ENCODE data around the gene PXYLP1. TPM values are rescaled to one million over a fixed set of nuclear protein-coding genes. Genes with fewer than 3 reads are reported as not detected.

PXYLP1 gene
- total RNA-seq, 1 donor from 2014 or later, result 32.6 TPM

- intact Hi-C loops (cut with micrococcal nuclease), result no loop called here
These were observed 16.4 kb downstream of the PXYLP1 start for GRCh38 chr3:141248064-141248463.

DNA sequence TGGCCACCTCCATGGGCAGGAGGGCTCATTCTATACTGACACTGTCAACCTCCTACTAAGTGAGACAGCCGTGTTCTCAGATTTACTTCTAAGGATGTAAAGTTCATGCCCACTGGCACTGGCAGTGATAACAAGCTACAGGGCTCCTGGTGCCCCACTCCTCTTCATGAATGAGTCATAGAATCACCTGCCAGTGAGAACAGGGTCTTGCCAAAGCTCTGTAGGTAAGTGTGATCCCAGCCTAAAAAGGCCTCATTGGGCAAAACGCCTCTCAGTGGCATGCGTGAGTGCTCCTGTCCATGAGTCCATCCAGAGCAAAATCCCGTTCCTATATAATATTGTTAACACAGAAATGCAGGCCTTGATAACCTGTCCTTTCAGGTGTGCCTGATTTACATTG lies 17.4 kb downstream of the PXYLP1 start:
- intact Hi-C loops (cut with micrococcal nuclease), result no loop called here

GRCh38 chr3:141250342-141250741 lies 18.7 kb downstream of the PXYLP1 start:
- intact Hi-C loops (cut with micrococcal nuclease), result no loop called here

GRCh38 chr3:141250828-141251227 lies 19.2 kb downstream of the PXYLP1 start:
- intact Hi-C loops (cut with micrococcal nuclease), result no loop called here

DNA sequence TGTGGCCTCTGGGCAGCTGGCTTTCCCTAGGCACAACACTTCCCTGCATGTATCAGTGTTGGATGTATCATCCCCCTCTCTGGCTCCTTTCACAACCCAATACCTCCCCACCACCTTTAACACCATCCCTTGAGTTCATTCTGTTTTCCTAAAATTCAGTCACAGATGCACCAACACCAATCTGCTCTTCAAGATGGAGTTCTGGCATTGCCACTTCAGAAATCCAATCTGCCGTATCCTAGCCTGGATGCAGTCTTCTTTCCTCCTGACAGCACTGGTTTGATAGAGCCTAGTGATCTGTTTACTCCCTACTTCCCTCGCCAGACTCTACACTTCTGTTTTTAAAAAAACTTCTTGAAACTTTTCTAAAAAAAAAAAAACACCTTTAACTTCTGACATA lies 21.7 kb downstream of the PXYLP1 start:
- intact Hi-C loops (cut with micrococcal nuclease), result no loop called here

GRCh38 chr3:141253811-141254210 lies 22.2 kb downstream of the PXYLP1 start:
- intact Hi-C loops (cut with micrococcal nuclease), result no loop called here

GRCh38 chr3:141255137-141255845 lies 23.7 kb downstream of the PXYLP1 start:
- intact Hi-C loops (cut with micrococcal nuclease), result no loop called here

GRCh38 chr3:141255846-141256261 lies 24.2 kb downstream of the PXYLP1 start:
- intact Hi-C loops (cut with micrococcal nuclease), result loop anchor here (1.0 kb wide), 1 partner anchor 25 kb away; the partner anchor contains the start of gene PXYLP1

- intact Hi-C loops (cut with micrococcal nuclease), result loop anchor here (1.0 kb wide), 1 partner anchor 26 kb away; the partner anchor contains the start of gene PXYLP1
These were observed 25.2 kb downstream of the PXYLP1 start for GRCh38 chr3:141256820-141257219.

GRCh38 chr3:141257961-141258360 lies 26.3 kb downstream of the PXYLP1 start:
- intact Hi-C loops (cut with micrococcal nuclease), result no loop called here

GRCh38 chr3:141258973-141259372 lies 27.3 kb downstream of the PXYLP1 start:
- intact Hi-C loops (cut with micrococcal nuclease), result no loop called here

GRCh38 chr3:141259821-141260629 lies 28.4 kb downstream of the PXYLP1 start:
- intact Hi-C loops (cut with micrococcal nuclease), result loop anchor here (10.0 kb wide), 1 partner anchor 315 kb away; the partner anchor contains the start of gene SLC25A36

DNA sequence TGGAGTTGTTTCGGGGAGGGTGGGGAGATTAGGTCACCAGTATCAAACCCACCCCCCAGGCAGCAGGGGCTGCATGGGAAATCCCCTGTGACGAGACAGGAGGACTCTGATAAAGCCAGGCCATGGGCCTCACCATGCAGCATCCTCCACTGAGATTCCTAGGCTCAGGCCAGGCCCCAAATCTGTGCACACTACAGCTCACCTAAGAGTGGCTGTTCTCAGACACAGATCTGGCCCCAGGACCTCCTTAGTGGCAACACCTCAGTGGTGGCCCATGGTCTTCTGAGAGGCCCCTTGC lies 29.0 kb downstream of the PXYLP1 start:
- intact Hi-C loops (cut with micrococcal nuclease), result loop anchor here (10.0 kb wide), 1 partner anchor 316 kb away; the partner anchor contains the start of gene SLC25A36

GRCh38 chr3:141261472-141262307 lies 30.1 kb downstream of the PXYLP1 start:
- intact Hi-C loops (cut with micrococcal nuclease), result loop anchor here (10.0 kb wide), 1 partner anchor 317 kb away; the partner anchor contains the start of gene SLC25A36

- intact Hi-C loops (cut with micrococcal nuclease), result loop anchor here (10.0 kb wide), 1 partner anchor 318 kb away; the partner anchor contains the start of gene SLC25A36
These were observed 30.7 kb downstream of the PXYLP1 start for GRCh38 chr3:141262308-141262705.

DNA sequence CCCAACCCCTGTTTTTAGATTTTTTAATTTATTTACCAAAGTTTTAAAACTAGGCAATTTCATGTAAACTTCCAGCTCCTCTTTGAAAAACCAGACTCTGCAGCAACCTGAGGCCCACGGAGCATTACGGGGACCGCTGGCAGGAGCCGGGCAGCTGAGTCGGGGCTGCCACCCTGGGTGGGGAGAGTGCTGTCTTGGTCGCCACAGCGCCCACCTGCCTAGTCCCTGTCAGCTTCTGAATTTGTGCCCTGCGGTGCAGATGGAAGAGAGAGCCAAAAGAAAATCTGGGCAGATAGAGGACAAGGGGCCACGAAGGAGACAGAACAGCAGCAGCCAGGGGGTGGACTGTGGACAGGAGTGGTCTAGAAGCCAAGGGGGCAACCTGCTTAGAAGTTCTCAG lies 34.6 kb downstream of the PXYLP1 start:
- intact Hi-C loops (cut with micrococcal nuclease), result loop anchor here (10.0 kb wide), 1 partner anchor 321 kb away; the partner anchor contains the start of gene SLC25A36

GRCh38 chr3:141266797-141267555 lies 35.4 kb downstream of the PXYLP1 start:
- intact Hi-C loops (cut with micrococcal nuclease), result loop anchor here (1.0 to 10.0 kb wide), 2 partner anchors 8 to 322 kb away; partner anchors contain the start of gene SLC25A36

DNA sequence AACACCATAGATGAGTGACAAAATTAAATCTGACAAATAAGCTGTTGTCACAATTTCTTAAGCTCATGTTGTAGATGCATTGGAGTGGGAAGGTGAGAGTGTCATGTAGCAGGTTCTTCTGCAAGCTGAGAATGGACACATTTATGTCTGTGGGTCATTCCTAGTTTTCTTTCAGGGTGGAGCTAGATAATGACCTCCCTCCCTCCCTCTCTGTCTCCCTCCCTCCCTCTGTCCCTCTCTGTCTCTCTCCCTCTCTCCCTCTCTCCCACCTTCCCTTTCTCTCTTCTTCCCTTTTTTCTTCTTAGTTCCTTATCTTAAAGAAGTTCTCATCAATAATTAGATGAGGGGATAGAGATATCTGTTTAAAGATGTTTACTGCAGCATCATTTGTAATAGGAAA lies 36.0 kb downstream of the PXYLP1 start:
- intact Hi-C loops (cut with micrococcal nuclease), result loop anchor here (1.0 to 10.0 kb wide), 2 partner anchors 8 to 323 kb away; partner anchors contain the start of gene SLC25A36

- intact Hi-C loops (cut with micrococcal nuclease), result loop anchor here (10.0 kb wide), 1 partner anchor 324 kb away; the partner anchor contains the start of gene SLC25A36
These were observed 36.7 kb downstream of the PXYLP1 start for GRCh38 chr3:141268306-141268705.

- intact Hi-C loops (cut with micrococcal nuclease), result loop anchor here (10.0 kb wide), 1 partner anchor 324 kb away; the partner anchor contains the start of gene SLC25A36
These were observed 37.2 kb downstream of the PXYLP1 start for GRCh38 chr3:141268791-141269190.

Measured in T-helper 2 cell treated with Interferon-gamma antibody and Interleukin-4, amounts not matched to agents 100 ng/mL and 5 ng/mL, for 36 hours (primary cell).